H1 (cell line): ENCODE data around the gene SLC30A2. TPM values are rescaled to one million over a fixed set of nuclear protein-coding genes. Genes with fewer than 3 reads are reported as not detected.

Experiments
- CTCF ChIA-PET: fragments of 300-600 bp; sonication (Branson Sonifier 250); formaldehyde crosslinking; loops from one replicate; lab custom pipeline; 2021; ENCODE audit not compliant: partially characterized antibody; lab: Charles Lee
- POLR2A ChIA-PET: fragments of 300-600 bp; sonication (Branson Sonifier 250); formaldehyde crosslinking; loops from one replicate; lab custom pipeline; 2021; ENCODE audit warnings: inconsistent platforms; ENCODE audit not compliant: partially characterized antibody; lab: Charles Lee
- DNase-seq, 2 experiments: peaks; one replicate each; pipeline versions ENCODE4 v3.0.0 to v3.0.0-alpha.2; 2010 to 2022; ENCODE audit warnings: low spot score in 2 of 2, low read depth in 1 of 2, mixed read lengths in 1 of 2
- FAIRE-seq: peaks from 2 replicates; lab custom pipeline; 2011; peaks lifted over from hg19 to GRCh38; lab: Jason Lieb, UNC
- H2AFZ ChIP-seq: 2 replicates; pipeline ENCODE4 v1.8.1; 2012; ENCODE audit warnings: low read length, inconsistent platforms
- H2AK5ac ChIP-seq: 2 replicates; pipeline ENCODE4 v1.6.1; 2013; ENCODE audit warnings: low read depth, low read length
- H2BK120ac ChIP-seq: replicated peaks from 2 replicates; pipeline ENCODE3; 2013; ENCODE audit warnings: low read depth, low read length, inconsistent platforms
- H2BK12ac ChIP-seq: 2 replicates; pipeline ENCODE4 v1.6.1; 2013; ENCODE audit warnings: low read depth, low read length
- H2BK15ac ChIP-seq: 2 replicates; pipeline ENCODE4 v1.6.1; 2013; ENCODE audit warnings: low read length
- H2BK20ac ChIP-seq: 2 replicates; pipeline ENCODE4 v1.6.1; 2013; ENCODE audit warnings: low read length
- H2BK5ac ChIP-seq: 2 replicates; pipeline ENCODE4 v1.6.1; 2013; ENCODE audit warnings: low read depth, low read length
- H3K14ac ChIP-seq: 2 replicates; pipeline ENCODE4 v1.6.1; 2013; ENCODE audit warnings: inconsistent platforms; ENCODE audit not compliant: insufficient read length
- H3K18ac ChIP-seq: 2 replicates; pipeline ENCODE4 v1.6.1; 2013; ENCODE audit warnings: low read length; ENCODE audit errors: extremely low read depth
- H3K23ac ChIP-seq: 2 replicates; pipeline ENCODE4 v1.6.1; 2013; ENCODE audit warnings: inconsistent platforms; ENCODE audit not compliant: insufficient read length
- H3K23me2 ChIP-seq: 2 replicates; pipeline ENCODE4 v1.6.1; 2013; ENCODE audit warnings: low read depth, low read length
- H3K27ac ChIP-seq: 2 replicates; pipeline ENCODE4 v1.6.1; 2011; ENCODE audit warnings: low read depth, low read length, inconsistent platforms
- H3K27me3 ChIP-seq, 4 experiments: replicated peaks in 1 of 4; 1 replicate in 1 of 4; 2 replicates in 3 of 4; pipeline versions ENCODE4 v1.6.1 to v1.8.1; 2011 to 2013; ENCODE audit warnings: low read length in 3 of 4, mild to moderate bottlenecking in 3 of 4, inconsistent platforms in 2 of 4, mixed read lengths in 2 of 4, moderate library complexity in 1 of 4; ENCODE audit not compliant: control insufficient read depth in 3 of 4, insufficient read depth in 3 of 4; ENCODE audit errors: extremely low read depth in 1 of 4
- H3K36me3 ChIP-seq, 4 experiments: 2 replicates each; pipeline versions ENCODE4 v1.6.1 to v1.8.1; 2011 to 2013; ENCODE audit warnings: mild to moderate bottlenecking in 4 of 4, low read length in 3 of 4, moderate library complexity in 2 of 4, control low read depth in 1 of 4, inconsistent platforms in 1 of 4; ENCODE audit not compliant: insufficient read depth in 4 of 4, control insufficient read depth in 2 of 4
- H3K4ac ChIP-seq: replicated peaks from 2 replicates; pipeline ENCODE3; 2013; ENCODE audit warnings: low read length, low read depth, mixed read lengths, inconsistent platforms; ENCODE audit not compliant: insufficient read length
- H3K4me1 ChIP-seq, 4 experiments: replicated peaks in 1 of 4; 1 replicate in 1 of 4; 2 replicates in 3 of 4; pipeline versions ENCODE4 v1.6.1 to v1.8.1; 2011 to 2013; ENCODE audit warnings: low read length in 3 of 4, inconsistent platforms in 2 of 4, mixed read lengths in 1 of 4; ENCODE audit not compliant: insufficient read depth in 4 of 4, control insufficient read depth in 3 of 4
- H3K4me2 ChIP-seq, 2 experiments: 2 replicates each; pipeline versions ENCODE4 v1.6.1 to v1.8.1; 2011 to 2013; ENCODE audit warnings: low read depth in 2 of 2, low read length in 2 of 2, control low read depth in 1 of 2, inconsistent platforms in 1 of 2, mild to moderate bottlenecking in 1 of 2; ENCODE audit not compliant: insufficient read depth in 1 of 2
- H3K4me3 ChIP-seq, 4 experiments: fragments of 200-600, 300-600 bp in 1 of 4; sonication (generic), shearing (Covaris generic), sonication (Bioruptor Twin) in 1 of 4; 2 replicates each; pipeline versions ENCODE4 v1.5.1 to v1.8.1; 2011 to 2016; ENCODE audit warnings: low read length in 4 of 4, low read depth in 3 of 4, control low read depth in 2 of 4, inconsistent platforms in 2 of 4, mild to moderate bottlenecking in 2 of 4, mixed read lengths in 1 of 4, moderate library complexity in 1 of 4; ENCODE audit not compliant: insufficient read depth in 2 of 4; ENCODE audit errors: extremely low read depth in 1 of 4
- H3K56ac ChIP-seq: replicated peaks from 2 replicates; pipeline ENCODE3; 2013; ENCODE audit warnings: low read depth, mild to moderate bottlenecking, mixed read lengths, low read length, inconsistent platforms; ENCODE audit not compliant: insufficient read length
- H3K79me1 ChIP-seq: 2 replicates; pipeline ENCODE4 v1.6.1; 2013; ENCODE audit warnings: low read depth, low read length, control low read depth
- H3K79me2 ChIP-seq, 2 experiments: 2 replicates each; pipeline versions ENCODE4 v1.6.1 to v1.8.1; 2012 to 2013; ENCODE audit warnings: low read length in 2 of 2, mild to moderate bottlenecking in 2 of 2, inconsistent platforms in 1 of 2; ENCODE audit not compliant: insufficient read depth in 2 of 2, control insufficient read depth in 1 of 2
- H3K9ac ChIP-seq, 4 experiments: replicated peaks in 1 of 4; 1 replicate in 1 of 4; 2 replicates in 3 of 4; pipeline versions ENCODE4 v1.6.1 to v1.8.1; 2011 to 2013; ENCODE audit warnings: low read depth in 3 of 4, low read length in 3 of 4, control low read depth in 2 of 4, mild to moderate bottlenecking in 2 of 4, moderate library complexity in 2 of 4, inconsistent platforms in 1 of 4; ENCODE audit errors: extremely low read depth in 1 of 4
- H3K9me3 ChIP-seq, 2 experiments: 2 replicates each; pipeline versions ENCODE4 v1.6.1 to v1.8.1; 2012 to 2013; ENCODE audit warnings: mild to moderate bottlenecking in 2 of 2, moderate library complexity in 2 of 2, control low read depth in 1 of 2, inconsistent platforms in 1 of 2, low read depth in 1 of 2, low read length in 1 of 2, mixed read lengths in 1 of 2; ENCODE audit not compliant: insufficient read depth in 2 of 2
- H4K20me1 ChIP-seq, 2 experiments: replicated peaks in 1 of 2; 2 replicates each; pipeline versions ENCODE3 to v1.8.1; 2011 to 2013; ENCODE audit warnings: inconsistent platforms in 2 of 2, low read length in 2 of 2, mild to moderate bottlenecking in 1 of 2; ENCODE audit not compliant: insufficient read depth in 2 of 2, control insufficient read depth in 1 of 2
- H4K5ac ChIP-seq: 2 replicates; pipeline ENCODE4 v1.6.1; 2013; ENCODE audit warnings: low read length, low read depth, mixed read lengths, inconsistent platforms; ENCODE audit not compliant: insufficient read length
- H4K8ac ChIP-seq: 2 replicates; pipeline ENCODE4 v1.8.0; 2013; ENCODE audit warnings: mild to moderate bottlenecking, moderate library complexity, low read length, inconsistent platforms; ENCODE audit not compliant: insufficient read depth; ENCODE audit errors: extremely low read depth
- H4K91ac ChIP-seq: replicated peaks from 2 replicates; pipeline ENCODE3; 2013; ENCODE audit warnings: low read length, mixed read lengths, inconsistent platforms; ENCODE audit not compliant: insufficient read length
- HDAC2 ChIP-seq, 2 experiments: fragments of 300-600 bp in 1 of 2; sonication (generic) in 1 of 2; IDR thresholded peaks; 2 replicates each; pipeline ENCODE4 v1.6.1; 2011 to 2012; ENCODE audit warnings: low read depth in 2 of 2, low read length in 2 of 2, mild to moderate bottlenecking in 2 of 2, moderate library complexity in 2 of 2, borderline replicate concordance in 1 of 2, inconsistent platforms in 1 of 2
- HDAC6 ChIP-seq: IDR thresholded peaks from one replicate; pipeline ENCODE4 v1.7.1; 2012; ENCODE audit warnings: low read depth, mild to moderate bottlenecking, inconsistent platforms, low read length, moderate library complexity
- KDM4A ChIP-seq: IDR thresholded peaks from one replicate; pipeline ENCODE4 v1.7.1; 2012; ENCODE audit warnings: low read depth, mild to moderate bottlenecking, moderate library complexity, low read length, inconsistent platforms; ENCODE audit not compliant: severe bottlenecking
- POLR2AphosphoS5 ChIP-seq: IDR thresholded peaks from 2 replicates; pipeline ENCODE4 v1.6.1; 2011; ENCODE audit warnings: low read depth, low read length
- RAD21 ChIP-seq, 2 experiments: IDR thresholded peaks in 1 of 2; conservative IDR thresholded peaks in 1 of 2; 2 replicates each; pipeline ENCODE4 v1.6.1; 2011; ENCODE audit warnings: low read depth in 2 of 2, low read length in 2 of 2, improper control_type of control experiment in 1 of 2, inconsistent platforms in 1 of 2, mild to moderate bottlenecking in 1 of 2, moderate library complexity in 1 of 2
- RNF2 ChIP-seq: fragments of 200-900, 300-1000 bp; sonication (generic); IDR thresholded peaks from 2 replicates; pipeline ENCODE4 v1.7.1; 2016; ENCODE audit warnings: borderline replicate concordance, low read depth, mild to moderate bottlenecking, antibody characterized with exemption, low read length; ENCODE audit not compliant: poor library complexity, severe bottlenecking; ENCODE audit errors: missing control alignments
- SAP30 ChIP-seq: fragments of 300-600 bp; sonication (generic); IDR thresholded peaks from 2 replicates; pipeline ENCODE4 v1.7.1; 2012; ENCODE audit warnings: low read length, moderate library complexity, mild to moderate bottlenecking, inconsistent platforms; ENCODE audit not compliant: insufficient read depth, insufficient replicate concordance
- SIN3A ChIP-seq, 2 experiments: IDR thresholded peaks in 1 of 2; conservative IDR thresholded peaks in 1 of 2; 2 replicates each; pipeline ENCODE4 v1.6.1; 2011 to 2012; ENCODE audit warnings: low read length in 2 of 2, improper control_type of control experiment in 1 of 2, low read depth in 1 of 2, mild to moderate bottlenecking in 1 of 2
- SUZ12 ChIP-seq: fragments of 200-600 bp; sonication (generic); IDR thresholded peaks from 2 replicates; pipeline ENCODE4 v1.6.1; 2012; ENCODE audit warnings: mild to moderate bottlenecking, inconsistent platforms, low read length, moderate library complexity, mixed read lengths
- USF2 ChIP-seq: IDR thresholded peaks from 2 replicates; pipeline ENCODE4 v1.6.1; 2011; ENCODE audit warnings: low read length, improper control_type of control experiment
- WGBS, 2 experiments: shearing (Covaris generic) in 1 of 2; methylation state at CpG; one replicate each; pipeline versions ENCODE4 v1.1.6 to v1.1.7; 2013 to 2015; ENCODE audit warnings: low lambda C conversion rate in 2 of 2, mixed read lengths in 2 of 2, inconsistent platforms in 1 of 2, low coverage in 1 of 2, missing lambda C conversion rate in 1 of 2; ENCODE audit not compliant: insufficient replicate concordance in 2 of 2, insufficient coverage in 1 of 2, insufficient read length in 1 of 2; ENCODE audit errors: extremely low coverage in 1 of 2, missing lambda C conversion rate in 1 of 2; 5-methylcytosine and 5-hydroxymethylcytosine counted together
- polyA plus RNA-seq, 7 experiments: library from polyadenylated mRNA; depleted of rRNA in 3 of 7; stranded (reverse) in 5 of 7; unstranded in 2 of 7; fragments of >200 nt in 5 of 7; fragments of 200-250 nt in 2 of 7; gene quantifications; 1 replicate in 5 of 7; 2 replicates in 1 of 7; 4 replicates in 1 of 7; pipeline versions ENCODE4 v1.2.1 to v1.2.3, GENCODE V29; 2011 to 2013; ENCODE audit warnings: missing spikeins in 2 of 7, mixed read lengths in 2 of 7
- total RNA-seq: library from RNA; stranded (reverse); fragmentation: NEBNext Ultra II Directional; extraction: Animal tissue kit (Norgen Biotek cat#: 25700); gene quantifications from 2 replicates; pipeline ENCODE4 v1.2.1, GENCODE V29; 2021

SLC30A2 gene
- total and polyA plus RNA-seq, 2 of the 8 experiments (the other 6 are each of a cell fraction or from before 2014, with no cell fraction given), result 0.19 to 0.76 TPM

- CTCF ChIA-PET, result interaction anchor here (0.6 to 20.0 kb wide), 2 partner anchors 21 to 91 kb away, joined by 3 to 330 read pairs; partner anchors contain the start of gene STMN1
- DNase-seq, result no peak
- TF ChIP-seq KDM4A, result no peak
- TF ChIP-seq HDAC6, result no peak
- no peak for TF ChIP-seq USF2
- TF ChIP-seq POLR2AphosphoS5, result no peak
- no peak for TF ChIP-seq SAP30
- no peak for TF ChIP-seq SUZ12
- TF ChIP-seq RNF2, result no peak
- no peak for TF ChIP-seq RAD21 (IDR thresholded peaks at IDR 0.05 in 1 of 2, conservative IDR thresholded peaks at IDR 0.05 in 1 of 2; ENCODE audit: low read depth in 2 of 2, low read length in 2 of 2)
- no peak for TF ChIP-seq HDAC2 (IDR thresholded peaks at IDR 0.05; ENCODE audit: borderline replicate concordance in 1 of 2, low read depth in 2 of 2, low read length in 2 of 2)
- no peak for TF ChIP-seq SIN3A (conservative IDR thresholded peaks at IDR 0.05 in 1 of 2, IDR thresholded peaks at IDR 0.05 in 1 of 2; ENCODE audit: low read depth in 1 of 2, low read length in 2 of 2)
These were observed 53.2 kb downstream of the SLC30A2 start for GRCh38 chr1:25992689-25993171.

More at GRCh38 chr1:25992689-25993171, 53.2 kb downstream of the SLC30A2 start:
- Histone ChIP-seq H2AFZ (no peak overlapping the region), H3K23ac (no peak overlapping the region), H3K56ac (no peak overlapping the region), H2BK20ac (no peak overlapping the region), H3K36me3 (peaks cover 0 to 7% (median 2%) of the 10 kb centered on the region in 4 experiments; a peak in 1 of 8 replicates), H3K27ac (no peak overlapping the region), H3K18ac (no peak overlapping the region), H3K4me1 (peaks cover 0 to 9% (median 5%) of the 10 kb centered on the region in 4 experiments; a peak in 4 of 7 replicates), H3K79me1 (no peaks in the 10 kb centered on the region), H4K91ac (no peak overlapping the region), H3K9ac (no peak overlapping the region), H4K20me1 (no peaks in the 10 kb centered on the region), H3K4me3 (no peak overlapping the region), H3K9me3 (no peaks in the 10 kb centered on the region), H3K4me2 (no peak overlapping the region), H2BK120ac (no peak overlapping the region), H2BK15ac (no peak overlapping the region), H2BK5ac (no peak overlapping the region), H3K79me2 (peaks cover 0 to 2% of the 10 kb centered on the region in 2 experiments; a peak in 1 of 4 replicates), H3K27me3 (no peaks in the 10 kb centered on the region; a peak in 1 of 7 replicates), H4K5ac (no peak overlapping the region), H2BK12ac (no peak overlapping the region), H3K14ac (no peak overlapping the region), H3K4ac (no peak overlapping the region), H2AK5ac (no peak overlapping the region), H4K8ac (no peak overlapping the region), H3K23me2 (peaks cover 4% of the 10 kb centered on the region; the same call in 1 of the 2 replicates)
- FAIRE-seq, result no peak
- 95% methylated on average over 9 of the region's 9 CpGs; no CpG with 5 or more reads in 1 of the 2 experiments for WGBS, 2 experiments
- POLR2A ChIA-PET, result interaction anchor here (0.8 to 1.4 kb wide), 4 partner anchors 11 to 174 kb away, joined by 3 to 4 read pairs (median 4); no protein-coding TSS in a partner anchor
